Loucy (cell line): ENCODE measurements around the gene DCAF10.

ENCODE experiments used
- H2AFZ ChIP-seq: fragments of 200-600 bp; sonication (generic); 2 replicates; pipeline ENCODE4 v1.6.0; 2016; ENCODE audit warnings: antibody characterized with exemption, mild to moderate bottlenecking, low read length, moderate library complexity
- H3F3A ChIP-seq: fragments of 200-600 bp; 2 replicates; pipeline ENCODE4 v1.6.0; 2016; ENCODE audit warnings: antibody characterized with exemption, low read depth, mild to moderate bottlenecking
- H3K27me3 ChIP-seq: fragments of 200-600 bp; sonication (generic); 2 replicates; pipeline ENCODE4 v1.6.1; 2014; ENCODE audit warnings: low read length, mild to moderate bottlenecking; ENCODE audit not compliant: insufficient read depth, poor library complexity, severe bottlenecking
- H3K36me3 ChIP-seq: fragments of 200-600 bp; sonication (generic); 2 replicates; pipeline ENCODE4 v1.6.1; 2016; ENCODE audit warnings: low read length; ENCODE audit not compliant: insufficient read depth
- H3K4me1 ChIP-seq: fragments of 200-600 bp; sonication (generic); 2 replicates; pipeline ENCODE4 v1.5.1; 2014; ENCODE audit warnings: low read length, mild to moderate bottlenecking; ENCODE audit not compliant: insufficient read depth, poor library complexity, severe bottlenecking
- H3K4me2 ChIP-seq: fragments of 200-600 bp; sonication (generic); 2 replicates; pipeline ENCODE4 v1.6.0; 2014; ENCODE audit warnings: antibody characterized with exemption, low read length, low read depth, mild to moderate bottlenecking; ENCODE audit not compliant: poor library complexity, severe bottlenecking
- H3K4me3 ChIP-seq: fragments of 200-600 bp; sonication (generic); 2 replicates; pipeline ENCODE4 v1.5.1; 2014; ENCODE audit warnings: low read length, mild to moderate bottlenecking, mixed read lengths; ENCODE audit not compliant: poor library complexity, severe bottlenecking
- H3K79me2 ChIP-seq: fragments of 200-600 bp; sonication (generic); 2 replicates; pipeline ENCODE4 v1.6.1; 2014; ENCODE audit warnings: low read length; ENCODE audit not compliant: insufficient read depth
- H3K9ac ChIP-seq: fragments of 200-600 bp; sonication (generic); 2 replicates; pipeline ENCODE4 v1.6.0; 2014; ENCODE audit warnings: mild to moderate bottlenecking, low read depth, low read length, moderate library complexity; ENCODE audit not compliant: poor library complexity, severe bottlenecking
- H3K9me2 ChIP-seq: fragments of 200-600 bp; sonication (generic); replicated peaks from 2 replicates; pipeline ENCODE4 v1.6.1; 2016; ENCODE audit warnings: low read depth, low read length, mixed read lengths
- H3K9me3 ChIP-seq: fragments of 200-600 bp; sonication (generic); 2 replicates; pipeline ENCODE4 v1.6.1; 2014; ENCODE audit warnings: mild to moderate bottlenecking, antibody characterized with exemption, low read length, low read depth; ENCODE audit not compliant: insufficient read depth
- H4K20me1 ChIP-seq: fragments of 200-600 bp; sonication (generic); 2 replicates; pipeline ENCODE4 v1.6.0; 2014; ENCODE audit warnings: antibody characterized with exemption, low read length, mild to moderate bottlenecking; ENCODE audit not compliant: insufficient read depth, poor library complexity, severe bottlenecking
- EZH2phosphoT487 ChIP-seq: fragments of 200-600 bp; IDR thresholded peaks from 2 replicates; pipeline ENCODE4 v1.6.1; 2018; ENCODE audit warnings: antibody characterized with exemption, mild to moderate bottlenecking, moderate library complexity, borderline replicate concordance
- TF ChIP-seq, protein P1 (sequence below): fragments of 200-600 bp; sonication (generic); conservative IDR thresholded peaks from 2 replicates; pipeline ENCODE4 v1.5.1; 2014; ENCODE audit warnings: mild to moderate bottlenecking, antibody characterized with exemption, low read length

The DCAF10 gene

DNA sequence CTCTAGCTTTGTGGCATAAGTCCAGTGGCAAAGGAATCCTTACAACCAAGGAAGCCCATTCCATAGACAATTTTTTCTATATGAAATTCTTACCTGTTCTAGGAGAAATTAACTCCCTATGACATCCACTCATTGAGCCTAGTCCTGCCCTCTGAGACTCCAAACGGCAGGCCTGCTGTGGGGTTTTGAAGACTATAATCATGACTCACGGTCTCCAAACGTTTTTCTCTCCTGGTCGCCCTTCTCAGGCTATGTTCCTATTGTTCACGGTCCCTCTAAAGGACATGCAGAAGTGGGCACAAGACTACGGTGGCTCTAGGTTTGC, 16.3 kb upstream of the DCAF10 start:
- H2AFZ ChIP-seq: peak overlapping the region; percentile 100
- peak overlapping the region; percentile 97 for H3K4me3 ChIP-seq
- no peaks in the 10 kb centered on the region for H3F3A ChIP-seq
- H3K9ac ChIP-seq: peak overlapping the region; percentile 96
- H3K4me2 ChIP-seq: peak overlapping the region; percentile 94
- H3K9me3 ChIP-seq: no peaks in the 10 kb centered on the region
- H3K27me3 ChIP-seq: peaks cover 50% of the 10 kb centered on the region
- peaks cover 52% of the 10 kb centered on the region for H3K79me2 ChIP-seq
- H3K9me2 ChIP-seq: no peaks in the 10 kb centered on the region
- TF ChIP-seq, protein P1, sequence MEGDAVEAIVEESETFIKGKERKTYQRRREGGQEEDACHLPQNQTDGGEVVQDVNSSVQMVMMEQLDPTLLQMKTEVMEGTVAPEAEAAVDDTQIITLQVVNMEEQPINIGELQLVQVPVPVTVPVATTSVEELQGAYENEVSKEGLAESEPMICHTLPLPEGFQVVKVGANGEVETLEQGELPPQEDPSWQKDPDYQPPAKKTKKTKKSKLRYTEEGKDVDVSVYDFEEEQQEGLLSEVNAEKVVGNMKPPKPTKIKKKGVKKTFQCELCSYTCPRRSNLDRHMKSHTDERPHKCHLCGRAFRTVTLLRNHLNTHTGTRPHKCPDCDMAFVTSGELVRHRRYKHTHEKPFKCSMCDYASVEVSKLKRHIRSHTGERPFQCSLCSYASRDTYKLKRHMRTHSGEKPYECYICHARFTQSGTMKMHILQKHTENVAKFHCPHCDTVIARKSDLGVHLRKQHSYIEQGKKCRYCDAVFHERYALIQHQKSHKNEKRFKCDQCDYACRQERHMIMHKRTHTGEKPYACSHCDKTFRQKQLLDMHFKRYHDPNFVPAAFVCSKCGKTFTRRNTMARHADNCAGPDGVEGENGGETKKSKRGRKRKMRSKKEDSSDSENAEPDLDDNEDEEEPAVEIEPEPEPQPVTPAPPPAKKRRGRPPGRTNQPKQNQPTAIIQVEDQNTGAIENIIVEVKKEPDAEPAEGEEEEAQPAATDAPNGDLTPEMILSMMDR: no peak
- TF ChIP-seq EZH2phosphoT487: no peak
- H4K20me1 ChIP-seq: peaks cover 48% of the 10 kb centered on the region
- peaks cover 23% of the 10 kb centered on the region; the same call in 1 of the 2 replicates for H3K36me3 ChIP-seq
- peaks cover 49% of the 10 kb centered on the region for H3K4me1 ChIP-seq

DNA sequence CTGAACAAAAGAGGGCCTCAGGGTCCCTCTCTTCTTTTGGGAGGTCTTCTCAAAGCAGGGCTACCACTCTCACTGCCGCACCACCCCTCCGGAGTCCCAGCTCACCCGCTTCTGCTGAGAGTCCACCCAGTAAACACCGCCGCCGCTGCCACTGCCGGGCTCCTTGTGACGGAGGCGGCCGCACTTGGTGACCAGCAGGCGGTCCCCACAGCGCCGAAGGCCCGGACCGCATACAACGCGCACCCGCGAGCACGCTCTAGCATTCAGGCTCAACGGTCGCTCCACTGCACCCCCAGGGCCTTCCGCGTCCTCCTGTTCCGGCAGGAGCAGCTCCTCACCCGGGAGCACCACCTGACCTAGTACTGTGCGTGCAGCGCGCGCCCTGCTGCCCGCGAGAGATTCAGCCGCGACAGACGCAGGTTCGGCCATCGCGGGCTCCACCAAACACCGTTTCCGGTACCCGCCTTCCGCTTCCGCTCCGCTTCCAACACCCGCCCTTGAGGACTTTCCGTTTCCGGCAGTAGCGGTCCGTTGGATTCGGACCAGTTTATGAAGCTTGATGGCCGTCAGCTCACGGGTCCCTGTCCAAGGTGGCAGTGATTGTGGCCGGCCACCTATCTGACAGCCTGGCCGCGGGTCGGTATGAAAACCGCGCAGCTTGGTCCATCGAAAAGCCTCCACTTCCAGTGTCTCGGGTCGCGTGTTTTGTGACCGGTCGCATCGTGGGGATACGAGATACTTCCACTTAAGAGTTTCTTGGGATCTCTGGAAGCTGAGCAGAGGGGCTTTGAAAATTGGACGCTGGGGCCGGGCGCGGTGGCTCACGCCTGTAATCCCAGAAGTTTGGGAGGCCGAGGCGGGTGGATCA, 15.7 kb upstream of the DCAF10 start, which contains the start of gene EXOSC3:
Gene EXOSC3, minus strand, starts transcription at position 449 of the 868 bp plus-strand sequence. Its CDS starts 20 bp downstream, at position 429.
- Histone ChIP-seq H2AFZ (peak within 1 kb of the TSS; percentile 100), H3K36me3 (peaks cover 17% of the 10 kb centered on the region; the same call in 1 of the 2 replicates), H4K20me1 (peaks cover 44% of the 10 kb centered on the region), H3K27me3 (peaks cover 56% of the 10 kb centered on the region), H3K79me2 (peaks cover 48% of the 10 kb centered on the region), H3K9ac (peak within 1 kb of the TSS; percentile 96), H3K4me1 (peaks cover 43% of the 10 kb centered on the region), H3F3A (no peaks in the 10 kb centered on the region), H3K9me3 (no peaks in the 10 kb centered on the region), H3K9me2 (no peaks in the 10 kb centered on the region), H3K4me3 (peak within 1 kb of the TSS; percentile 97), H3K4me2 (peak within 1 kb of the TSS; percentile 94)
- no peak for TF ChIP-seq EZH2phosphoT487
- TF ChIP-seq, protein P1: no peak

DNA sequence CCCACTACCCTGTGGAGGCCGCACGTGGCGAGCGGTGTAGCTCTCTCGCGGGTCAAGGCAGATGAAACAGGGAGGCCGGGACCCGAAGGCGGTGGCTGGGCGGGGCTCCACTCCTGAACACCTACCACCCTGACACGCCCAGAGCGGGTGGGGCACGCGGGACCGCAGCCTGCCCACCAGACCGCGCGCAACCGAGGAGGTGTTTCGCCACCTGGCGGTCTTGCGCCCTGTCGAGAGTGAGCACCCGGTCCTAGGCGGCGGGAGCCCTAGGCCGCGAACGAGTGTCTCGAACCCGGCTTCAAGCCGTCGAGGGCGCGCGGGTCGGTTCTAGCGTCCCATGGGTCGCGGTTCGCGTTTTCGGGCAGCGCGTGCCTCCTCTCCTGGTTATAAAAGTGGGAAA, 13.5 kb upstream of the DCAF10 start:
- peaks cover 78% of the 10 kb centered on the region for H3K27me3 ChIP-seq
- H3K9me3 ChIP-seq: no peaks in the 10 kb centered on the region
- no peak for TF ChIP-seq EZH2phosphoT487
- TF ChIP-seq, protein P1: no peak
- no peak overlapping the region for H3K9ac ChIP-seq
- H3K4me2 ChIP-seq: no peak overlapping the region
- no peaks in the 10 kb centered on the region for H3K9me2 ChIP-seq
- no peak overlapping the region for H3K4me3 ChIP-seq
- H3K79me2 ChIP-seq: peaks cover 26% of the 10 kb centered on the region
- no peak overlapping the region for H2AFZ ChIP-seq
- H3F3A ChIP-seq: no peaks in the 10 kb centered on the region
- peaks cover 26% of the 10 kb centered on the region for H4K20me1 ChIP-seq
- no peaks in the 10 kb centered on the region for H3K36me3 ChIP-seq
- peaks cover 27% of the 10 kb centered on the region for H3K4me1 ChIP-seq
